HCT116 (cell line): ENCODE results near the gene CD320.

Source experiments
- CTCF ChIP-seq, 3 experiments: fragments of 200-600 bp in 1 of 3; sonication (generic) in 1 of 3; IDR thresholded peaks in 2 of 3; conservative IDR thresholded peaks in 1 of 3; 2 replicates each; pipeline ENCODE4 v1.5.1; 2012 to 2017; ENCODE audit warnings: low read depth in 2 of 3, low read length in 2 of 3, antibody characterized with exemption in 1 of 3, borderline replicate concordance in 1 of 3, control low read depth in 1 of 3, mild to moderate bottlenecking in 1 of 3, mixed read lengths in 1 of 3, mixed run types in 1 of 3, moderate library complexity in 1 of 3; ENCODE audit not compliant: insufficient read depth in 1 of 3
- MAX ChIP-seq: IDR thresholded peaks from 2 replicates; pipeline ENCODE4 v1.6.1; 2012

DNA sequence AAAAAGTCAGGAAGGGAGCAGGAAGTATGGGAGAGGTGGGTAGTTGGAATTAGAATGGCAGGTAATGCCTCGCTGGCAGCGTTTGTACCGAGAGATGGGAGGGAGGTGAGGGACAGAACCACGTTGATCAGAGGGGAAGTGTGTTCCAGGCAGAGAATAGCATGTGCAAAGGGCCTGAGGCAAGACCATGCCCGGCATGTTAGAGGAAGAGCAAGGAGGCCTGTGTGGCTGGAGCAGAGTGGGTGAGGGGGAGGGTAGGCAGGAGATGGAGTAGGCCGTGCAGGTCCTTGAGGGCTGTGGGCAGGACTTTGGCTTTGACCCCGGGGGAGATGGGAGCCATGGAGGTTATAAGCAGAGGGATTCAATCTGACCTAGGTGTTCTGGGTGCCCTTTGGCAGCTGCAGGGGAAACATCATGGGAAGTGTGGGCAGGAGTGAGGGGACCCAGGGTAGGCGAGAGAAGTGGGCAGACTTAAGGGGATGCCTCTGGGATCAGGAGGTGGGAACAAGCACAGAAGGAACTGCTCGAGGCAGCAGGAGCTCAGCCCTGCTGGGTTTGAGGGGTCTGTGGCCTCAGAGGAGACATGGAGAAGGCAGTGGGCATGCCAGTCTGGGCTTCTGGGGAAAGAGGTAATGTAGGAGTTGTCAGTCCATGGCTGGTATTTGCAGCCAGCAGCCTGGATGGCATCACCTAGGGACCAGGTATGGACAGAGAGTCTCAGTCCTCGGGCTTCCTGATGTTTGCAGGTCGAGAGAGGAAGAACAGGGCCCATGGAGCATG is 48.8 kb downstream of the CD320 start:
- TF ChIP-seq MAX (no peak), CTCF (IDR thresholded peaks at IDR 0.05 in 2 of 3, conservative IDR thresholded peaks at IDR 0.05 in 1 of 3; ENCODE audit: borderline replicate concordance in 1 of 3, insufficient read depth in 1 of 3, low read depth in 2 of 3, low read length in 2 of 3) (no peak)
